Fibroblast of gingiva (primary cell): Measurements from ENCODE around the gene APOH.
"Not testable (repeated sequence)": the region's sequence is repeated elsewhere in the genome, so short reads cannot be mapped to it uniquely, and the experiment has no call there.

Experiments used
- DNase-seq: peaks from one replicate; pipeline ENCODE4 v3.0.0-alpha.2; 2011; ENCODE audit warnings: low read depth

Gene APOH, protein sequence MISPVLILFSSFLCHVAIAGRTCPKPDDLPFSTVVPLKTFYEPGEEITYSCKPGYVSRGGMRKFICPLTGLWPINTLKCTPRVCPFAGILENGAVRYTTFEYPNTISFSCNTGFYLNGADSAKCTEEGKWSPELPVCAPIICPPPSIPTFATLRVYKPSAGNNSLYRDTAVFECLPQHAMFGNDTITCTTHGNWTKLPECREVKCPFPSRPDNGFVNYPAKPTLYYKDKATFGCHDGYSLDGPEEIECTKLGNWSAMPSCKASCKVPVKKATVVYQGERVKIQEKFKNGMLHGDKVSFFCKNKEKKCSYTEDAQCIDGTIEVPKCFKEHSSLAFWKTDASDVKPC

DNA sequence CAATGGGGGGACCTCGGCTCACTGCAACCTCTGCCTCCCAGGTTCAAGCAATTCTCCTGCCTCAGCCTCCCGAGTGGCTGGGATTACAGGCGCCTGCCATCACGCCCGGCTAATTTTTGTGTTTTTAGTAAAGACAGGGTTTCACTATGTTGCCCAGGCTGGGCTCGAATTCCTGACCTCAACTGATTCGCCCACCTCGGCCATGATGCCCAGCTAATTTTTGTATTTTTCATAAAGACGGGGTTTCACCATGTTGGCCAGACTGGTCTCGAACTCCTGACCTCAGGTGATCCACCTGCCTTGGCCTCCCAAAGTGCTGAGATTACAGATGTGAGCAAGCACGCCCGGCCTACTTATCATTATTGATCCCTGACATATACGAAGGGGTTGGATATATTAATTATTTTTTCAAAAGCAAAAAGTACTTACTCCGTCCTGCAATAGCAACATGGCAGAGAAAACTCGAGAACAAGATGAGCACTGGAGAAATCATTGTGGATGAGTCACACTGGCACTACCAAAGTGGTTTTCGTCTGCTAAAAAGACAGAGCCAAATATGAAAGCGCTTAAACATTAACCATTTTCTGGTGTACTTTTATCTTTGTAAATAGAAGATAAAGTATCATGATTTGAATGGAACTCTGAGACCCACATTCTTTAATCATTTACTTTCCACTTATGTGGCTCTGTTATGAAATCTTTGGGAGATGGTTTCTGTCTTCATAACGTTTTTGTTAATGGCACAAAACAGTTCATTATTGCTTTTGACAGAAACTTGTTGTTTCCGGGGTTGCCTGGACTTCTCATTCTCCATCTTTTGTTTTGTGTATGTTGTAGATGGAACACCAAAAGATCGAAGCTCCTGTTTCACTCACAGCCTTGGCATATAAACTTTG, at the start of gene APOH:
Gene APOH (minus strand): TSS at position 529 of the 896 bp plus-strand sequence. CDS start 36 bp downstream, at position 493.
- DNase-seq = no peak

DNA sequence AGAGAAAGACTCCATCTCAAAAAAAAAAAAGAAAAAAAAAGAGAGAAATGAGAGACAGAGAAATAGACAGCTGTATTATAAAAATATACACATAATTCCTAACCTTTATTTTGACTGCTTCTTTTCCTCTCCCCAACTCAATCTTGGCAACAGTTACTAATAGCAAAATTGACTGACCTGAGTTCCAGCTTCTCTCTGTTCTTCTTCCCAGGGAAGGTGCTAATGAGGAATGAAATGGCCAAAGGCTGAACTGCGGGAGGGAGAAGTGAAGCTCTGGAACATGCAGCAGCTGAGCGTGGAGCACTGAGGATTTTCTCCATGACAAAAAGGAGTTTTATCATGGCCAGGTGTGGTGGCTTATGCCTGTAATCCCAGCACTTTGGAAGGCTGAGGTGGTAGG, 48.0 kb upstream of the APOH start:
- no peak for DNase-seq

DNA sequence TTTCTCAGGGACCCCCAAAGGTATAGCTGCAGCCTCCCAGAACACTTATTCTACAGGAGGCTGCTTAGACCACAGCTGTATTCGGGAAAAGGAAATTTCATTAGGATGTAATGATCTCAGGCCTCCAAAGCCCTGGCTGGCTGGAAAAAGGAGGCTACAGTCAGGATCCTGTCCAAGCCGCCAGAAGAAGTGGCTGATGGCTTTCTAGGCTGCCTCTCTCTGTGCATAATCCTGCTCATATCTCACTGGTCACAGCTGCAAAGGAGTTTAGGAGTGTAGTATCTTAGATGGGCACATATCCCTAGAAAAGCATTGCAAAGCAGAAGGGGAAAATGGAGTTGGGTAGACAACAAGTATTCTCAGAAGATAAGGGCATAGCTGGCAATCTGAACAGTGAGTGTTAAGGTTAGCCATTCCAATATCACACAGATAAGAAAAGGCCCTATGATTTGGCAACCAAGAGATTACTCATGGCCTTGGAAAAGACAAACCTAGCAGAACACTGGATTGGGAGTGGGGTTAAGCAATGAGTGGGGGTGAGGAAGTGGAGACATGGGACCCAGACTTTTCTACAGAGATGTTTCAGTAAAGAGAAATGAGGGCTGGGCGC, 47.2 kb upstream of the APOH start:
- no peak for DNase-seq

DNA sequence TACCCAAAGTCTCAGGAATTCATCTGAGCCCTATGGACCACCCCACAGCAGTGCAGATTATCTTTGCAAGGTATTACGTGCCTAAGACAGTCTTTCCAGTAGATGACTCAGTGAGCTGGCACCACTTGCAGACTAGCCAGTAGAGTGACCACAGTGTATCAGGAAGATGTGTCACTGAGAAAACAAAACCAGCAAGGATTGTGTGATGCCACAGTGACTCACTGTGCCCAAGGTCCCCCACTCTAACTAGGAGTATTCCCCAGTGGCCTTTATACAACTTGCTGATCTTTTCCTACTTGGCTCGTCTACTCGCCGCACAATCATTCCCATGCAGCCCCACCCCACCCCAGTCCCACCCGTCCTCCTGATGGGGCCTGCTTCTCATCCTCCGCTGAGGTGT, 46.4 kb upstream of the APOH start:
- DNase-seq = peak; percentile 80

DNA sequence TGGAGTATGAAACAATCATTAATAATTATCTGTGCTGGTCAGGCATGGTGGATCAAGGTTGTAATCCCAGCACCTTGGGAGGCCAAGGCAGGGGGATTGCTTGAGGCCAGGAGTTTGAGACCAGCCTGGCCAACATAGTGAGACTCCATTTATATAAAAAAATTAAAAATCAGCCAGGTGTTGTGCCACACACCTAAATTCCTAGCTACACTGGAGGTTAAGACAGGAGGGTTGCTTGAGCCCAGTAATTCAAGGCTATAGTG, 44.3 kb upstream of the APOH start:
- no peak for DNase-seq

DNA sequence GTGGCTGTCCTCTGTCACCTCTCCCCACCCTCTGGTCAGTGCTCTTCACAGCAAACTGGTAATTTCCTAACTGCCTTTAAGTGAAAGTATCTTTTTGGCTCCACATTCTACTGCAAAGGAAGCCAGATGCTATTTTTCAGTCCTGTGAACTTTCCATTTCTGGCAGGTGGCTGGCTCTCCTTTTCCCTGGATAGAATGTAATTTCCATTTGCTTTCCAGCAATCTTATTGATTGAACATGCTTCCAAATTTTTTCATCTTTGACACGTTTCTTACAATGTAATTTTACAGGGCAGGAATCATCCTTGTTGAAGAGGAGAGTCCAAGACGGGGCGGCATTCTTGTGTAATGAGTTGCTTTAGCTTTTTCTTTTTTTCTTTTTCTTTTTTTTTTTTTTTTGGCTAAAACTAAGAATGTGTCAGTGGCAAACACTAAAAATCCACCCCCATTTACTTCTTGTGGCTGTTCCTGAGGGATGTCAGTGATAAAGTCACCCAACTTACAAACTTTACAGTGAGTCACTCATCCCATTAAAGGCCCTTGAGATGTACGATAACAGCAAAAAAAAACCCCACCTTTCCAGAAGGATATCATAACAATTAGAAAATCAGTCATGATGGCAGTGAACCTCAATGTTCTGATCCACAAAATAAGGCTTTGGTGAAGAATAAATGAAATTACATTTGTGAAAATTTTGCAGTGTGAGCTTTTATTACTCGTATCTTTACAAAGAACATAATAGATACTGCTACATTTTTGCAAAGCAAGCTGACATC, 43.8 kb upstream of the APOH start:
- DNase-seq = peak; percentile 42

DNA sequence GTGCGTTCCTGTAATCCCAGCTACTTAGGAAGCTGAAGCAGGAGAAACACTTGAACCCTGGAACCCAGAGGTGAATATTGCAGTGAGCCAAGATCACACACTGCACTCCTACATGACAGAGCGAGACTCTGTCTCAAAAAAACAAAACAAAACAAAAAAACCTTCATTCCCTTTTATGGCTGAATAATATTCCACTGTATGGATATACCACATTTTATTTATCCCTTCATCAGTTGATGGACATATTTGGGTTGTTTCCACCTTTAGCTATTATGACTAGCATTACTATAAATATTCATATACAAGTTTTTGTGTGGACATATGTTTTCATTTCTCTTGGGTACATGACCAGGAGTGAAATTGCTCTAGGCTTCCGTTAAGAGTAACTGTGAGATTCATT, 42.3 kb upstream of the APOH start:
- DNase-seq = no peak

DNA sequence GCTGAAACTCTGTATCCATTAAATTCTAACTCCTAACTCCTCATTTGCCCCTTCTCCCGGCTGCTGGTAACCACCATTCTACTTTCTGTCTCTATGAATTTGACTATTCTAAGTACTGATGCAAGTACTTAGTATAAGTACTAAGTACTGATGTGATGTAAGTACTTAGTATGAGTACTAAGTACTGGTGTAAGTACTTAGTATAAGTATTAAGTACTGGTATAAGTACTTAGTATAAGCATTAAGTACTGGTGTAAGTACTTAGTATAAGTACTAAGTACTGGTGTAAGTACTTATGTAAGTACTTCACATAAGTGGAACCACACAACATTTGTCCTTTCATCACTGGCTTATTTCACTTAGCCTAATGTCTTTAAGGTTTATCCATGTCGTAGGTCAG, 40.9 kb upstream of the APOH start:
- no peak for DNase-seq

DNA sequence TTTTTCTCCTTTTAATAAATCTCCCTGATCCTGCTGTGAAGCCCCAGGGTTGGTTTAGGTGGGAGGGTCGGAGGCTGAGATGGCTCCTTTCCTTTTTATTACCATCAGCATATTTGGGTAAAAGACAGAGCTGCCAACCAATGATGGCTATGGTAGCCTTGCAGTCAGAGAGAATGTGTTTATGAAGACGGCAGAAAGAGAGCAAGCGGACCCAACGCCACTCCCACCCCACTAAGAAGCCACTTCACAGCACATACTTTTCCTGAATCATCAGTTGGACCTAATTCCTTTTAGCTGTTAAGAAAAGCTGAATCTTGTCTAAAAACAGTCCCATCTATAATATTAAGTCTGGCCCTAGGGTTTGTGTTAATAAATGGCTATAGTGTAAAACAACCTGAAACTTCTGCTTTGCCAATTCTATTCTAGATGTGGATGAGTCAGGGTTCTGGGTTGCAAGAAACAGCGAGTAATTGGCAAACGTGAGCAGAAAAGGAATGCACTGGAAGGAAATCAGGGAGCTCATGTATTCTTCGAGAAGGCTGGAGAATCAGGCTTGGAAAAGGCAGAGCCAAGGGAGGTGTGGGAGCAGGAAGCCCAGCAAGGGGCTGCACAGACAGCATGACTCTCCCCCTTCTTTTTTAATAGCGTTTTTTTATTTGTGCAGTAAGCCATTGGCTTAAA, 39.2 kb upstream of the APOH start:
- peak; percentile 77 for DNase-seq

DNA sequence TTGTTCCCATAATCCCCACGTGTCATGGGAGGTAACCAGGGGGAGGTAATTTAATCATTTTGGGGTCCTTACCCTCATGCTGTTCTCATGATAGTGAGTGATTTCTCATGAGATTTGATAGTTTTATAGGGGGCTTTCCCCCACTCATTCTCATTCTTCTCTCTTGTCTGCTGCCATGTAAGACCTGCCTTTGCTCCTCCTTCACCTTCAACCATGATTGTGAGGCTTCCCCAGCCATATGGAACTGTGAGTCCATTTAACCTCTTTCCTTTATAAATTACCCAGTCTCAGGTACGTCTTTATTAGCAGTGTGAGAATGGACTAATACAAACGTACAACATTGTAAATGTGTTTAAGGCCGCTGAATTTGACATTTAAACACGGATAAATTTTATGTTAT, 35.5 kb upstream of the APOH start:
- no peak for DNase-seq

DNA sequence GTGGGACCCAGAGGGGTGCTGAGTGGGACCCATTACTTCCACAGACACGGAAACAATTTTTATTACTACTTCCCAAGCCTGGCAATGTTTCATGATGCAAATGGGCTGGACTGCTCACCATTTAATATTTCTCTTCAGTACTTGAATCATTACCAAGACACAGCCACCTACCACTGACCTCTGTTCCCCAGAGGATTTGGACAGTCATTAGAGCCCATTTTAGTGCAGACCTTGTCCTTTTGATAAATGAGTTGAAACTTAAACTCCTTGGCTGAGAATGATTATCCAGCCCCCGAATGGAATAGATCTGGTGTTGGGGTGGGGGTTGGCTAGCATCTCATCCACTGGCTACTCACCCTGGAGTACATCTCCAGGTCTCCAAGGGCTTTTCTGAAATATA, 33.6 kb upstream of the APOH start:
- DNase-seq = no peak

DNA sequence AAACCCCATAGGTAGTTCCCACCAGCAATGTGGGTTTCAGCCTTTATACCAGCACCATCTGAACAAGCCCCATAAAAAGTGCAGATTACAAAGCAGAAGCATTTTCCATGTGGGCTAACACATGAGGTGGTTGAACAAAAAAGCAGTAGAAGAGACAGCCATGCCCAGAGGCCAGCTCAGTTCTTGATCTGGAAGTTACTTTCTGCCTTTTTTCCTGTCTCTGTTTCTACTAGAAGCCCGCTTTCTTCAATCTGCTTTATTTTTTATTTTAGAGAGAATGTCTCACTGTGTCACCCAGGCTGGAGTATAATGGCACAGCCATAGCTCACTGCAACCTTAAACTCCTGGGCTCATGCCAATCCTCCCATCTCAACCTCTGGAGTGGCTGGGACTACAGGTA, 31.5 kb upstream of the APOH start:
- DNase-seq = no peak

DNA sequence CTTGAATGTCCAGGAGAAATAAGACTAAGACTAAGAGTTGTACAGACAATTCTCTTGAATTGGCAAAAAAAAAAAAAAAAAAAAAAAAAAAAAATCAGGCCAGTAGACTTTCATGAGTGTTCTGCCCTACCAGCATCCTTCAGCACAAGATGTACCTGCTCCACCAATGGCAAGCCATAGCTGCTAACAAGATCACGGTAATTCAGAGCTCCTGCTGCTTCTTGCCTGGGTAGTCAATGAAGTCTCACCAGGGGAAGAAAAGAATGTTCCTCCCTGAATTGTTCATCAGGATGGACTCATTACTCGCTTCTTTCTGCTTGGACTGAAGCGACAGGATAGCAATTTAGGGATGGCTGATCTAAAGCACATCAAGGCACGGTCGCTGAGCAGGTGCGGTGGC, 31.1 kb upstream of the APOH start:
- no peak for DNase-seq

DNA sequence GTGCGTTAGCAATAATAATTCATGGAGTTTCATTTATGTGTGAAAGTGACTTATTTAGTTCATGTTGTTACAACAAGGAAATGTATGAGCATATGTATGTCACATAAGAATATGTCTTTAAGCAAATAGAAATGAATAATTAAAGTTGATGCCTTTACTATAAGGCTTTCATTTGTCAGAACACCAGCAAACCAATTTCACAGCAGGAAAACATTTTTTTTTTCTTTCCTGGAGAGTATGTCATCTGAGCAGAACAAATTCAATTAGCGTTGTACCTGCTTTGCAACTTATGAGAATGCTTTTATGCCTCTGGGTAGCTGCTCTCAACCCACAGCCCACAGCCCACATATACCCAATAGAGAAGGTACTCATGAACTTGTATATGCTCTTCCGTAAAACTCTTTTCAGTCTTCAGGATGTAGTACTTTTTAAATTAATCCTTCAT, 26.3 kb upstream of the APOH start:
- DNase-seq = no peak

DNA sequence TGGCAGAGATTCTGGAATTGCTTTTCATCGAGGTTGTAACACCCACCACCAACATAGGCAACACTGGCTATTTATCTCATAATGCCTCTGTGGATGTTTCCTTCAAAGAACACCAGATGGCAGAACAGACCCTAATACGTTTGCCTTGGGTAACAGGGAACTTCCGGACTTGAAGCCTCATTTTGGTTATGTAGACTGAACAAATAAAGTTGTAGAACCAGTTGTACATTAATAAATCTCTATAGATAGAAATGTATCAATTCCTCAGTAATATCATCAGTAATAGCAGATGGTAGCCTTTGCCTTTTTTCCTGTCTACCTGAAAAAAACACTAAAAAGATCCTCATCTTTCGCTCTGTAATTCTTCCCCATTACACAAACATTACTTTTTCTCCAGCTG, 25.9 kb upstream of the APOH start:
- DNase-seq = peak; percentile 69

DNA sequence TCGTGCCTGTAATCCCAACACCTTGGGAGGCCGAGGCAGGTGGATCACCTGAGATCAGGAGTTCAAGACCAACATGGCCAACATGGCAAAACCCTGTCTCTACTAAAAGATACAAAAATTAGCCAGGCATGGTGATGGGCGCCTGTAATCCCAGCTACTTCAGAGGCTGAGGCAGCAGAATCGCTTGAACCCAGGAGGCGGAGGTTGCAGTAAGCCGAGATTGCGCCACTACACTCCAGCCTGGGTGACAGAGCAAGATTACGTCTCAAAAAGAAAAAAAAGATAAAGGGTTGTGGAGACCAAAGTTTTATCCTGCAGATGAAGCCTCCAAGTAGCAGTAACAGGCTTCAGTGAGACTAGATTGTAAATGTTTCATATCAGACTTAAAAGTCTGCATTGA, 24.2 kb upstream of the APOH start:
- DNase-seq = not testable (repeated sequence)

DNA sequence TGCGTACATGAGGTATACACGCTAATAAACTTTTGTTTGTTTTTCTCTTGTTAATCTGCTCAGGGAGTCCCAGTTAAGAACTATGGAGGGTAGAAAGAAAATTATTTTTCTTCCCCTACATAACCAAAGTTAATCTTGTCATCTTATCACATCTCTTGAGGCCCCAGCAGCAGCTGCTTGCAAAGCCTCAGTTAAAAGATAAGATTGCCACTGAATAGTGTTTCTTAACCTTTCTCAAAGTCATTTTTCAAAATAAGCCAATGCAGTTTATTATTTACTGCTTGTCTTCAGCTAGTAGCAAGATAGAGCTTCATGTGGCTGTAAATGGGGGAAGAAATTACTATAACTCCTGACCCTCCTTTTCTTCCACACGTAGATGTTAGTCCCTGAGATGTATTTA, 21.5 kb upstream of the APOH start:
- no peak for DNase-seq

DNA sequence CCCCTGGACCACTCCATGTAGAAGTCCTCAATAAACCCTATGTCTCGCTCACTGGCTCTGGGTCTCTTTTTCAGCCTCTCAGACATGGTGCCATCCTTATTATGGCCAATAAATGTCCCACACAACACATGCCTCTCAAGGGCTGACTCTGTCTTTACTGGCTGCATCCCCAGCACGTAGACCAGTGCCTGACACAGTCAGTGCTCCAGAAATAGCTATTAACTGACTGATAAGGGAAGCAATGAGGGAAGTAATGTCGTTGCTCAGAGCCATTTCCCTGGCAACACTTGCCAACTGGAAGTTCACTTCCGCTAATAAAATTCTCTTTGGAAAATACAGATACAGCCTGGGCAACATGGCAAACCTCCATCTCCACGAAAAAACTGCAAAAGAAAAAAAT, 19.1 kb upstream of the APOH start:
- no peak for DNase-seq

DNA sequence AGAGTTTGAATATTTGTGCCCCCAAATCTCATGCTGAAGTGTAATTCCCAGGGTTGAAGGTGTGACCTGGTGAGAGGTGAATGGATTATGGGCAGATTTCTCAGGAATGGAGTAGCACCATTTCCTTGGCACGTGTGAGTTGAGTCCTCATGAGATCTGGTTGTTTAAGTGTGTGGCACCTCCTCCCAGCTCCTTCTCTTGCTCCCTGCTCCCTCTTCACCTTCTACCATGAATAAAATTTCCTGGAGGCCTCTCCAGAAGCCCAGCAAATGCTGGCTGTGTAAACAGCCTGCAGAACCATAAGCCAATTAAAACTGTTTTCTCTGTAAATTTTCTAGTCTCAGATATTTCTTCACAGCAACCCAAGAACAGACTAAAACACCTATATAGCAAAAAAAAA, 12.6 kb upstream of the APOH start:
- DNase-seq = no peak

DNA sequence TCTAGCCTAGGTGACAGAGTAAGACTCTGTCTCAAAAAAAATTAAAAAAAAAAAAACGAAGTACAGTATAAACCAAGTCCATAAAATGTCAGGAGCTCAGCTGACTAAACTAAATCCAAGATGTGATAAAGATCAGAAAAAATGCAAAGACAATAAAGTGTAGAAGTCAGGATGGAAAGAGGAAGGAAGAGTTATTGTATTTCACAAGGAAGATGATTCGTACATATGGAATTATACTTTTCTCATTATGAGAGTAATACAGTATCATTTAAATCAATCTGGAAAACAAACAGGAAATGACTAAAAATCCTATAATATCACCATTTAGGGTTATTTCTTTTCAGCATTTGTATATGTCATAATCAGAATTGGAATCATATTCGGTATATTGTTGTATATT, 11.4 kb upstream of the APOH start:
- DNase-seq = no peak

DNA sequence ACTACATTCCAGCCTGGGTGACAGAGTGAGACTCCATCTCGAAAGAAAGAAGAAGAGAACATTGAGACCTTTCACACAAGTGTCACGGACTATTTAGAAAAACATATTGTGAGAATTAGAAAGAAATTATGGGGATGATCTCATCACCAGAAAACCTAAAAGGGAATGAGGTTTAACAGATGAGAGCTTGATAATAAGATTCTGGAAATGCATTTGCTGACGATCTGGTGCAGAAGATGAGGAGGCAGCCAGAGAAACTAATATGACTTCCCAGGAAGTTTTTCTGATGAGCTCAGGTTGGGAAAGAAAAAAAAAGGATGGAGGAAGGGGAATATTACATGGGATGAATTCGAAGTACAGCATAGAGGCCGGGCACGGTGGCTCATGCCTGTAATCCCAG, 10.8 kb upstream of the APOH start:
- DNase-seq = no peak
